Lung microvascular endothelial cell (primary cell): ENCODE data around the gene PIWIL1. TPM values are rescaled to one million over a fixed set of nuclear protein-coding genes. Genes with fewer than 3 reads are reported as not detected.

Experiments
- DNase-seq, 2 donors: peaks; one replicate each; pipeline versions ENCODE4 v3.0.0 to v3.0.0-alpha.2; 2010; ENCODE audit warnings: low read depth in 2 of 2
- total RNA-seq: library from RNA; depleted of rRNA; stranded (reverse); fragments of >200 nt; gene quantifications from 2 replicates; pipeline ENCODE4 v1.2.1, GENCODE V29; 2014

The PIWIL1 gene
- total RNA-seq, 1 donor from 2014 or later: not detected

- no peak for DNase-seq
Measured at GRCh38 chr12:130374083-130374482, 36.4 kb downstream of the PIWIL1 start.

- no peak for DNase-seq
Measured at GRCh38 chr12:130375296-130376287, 37.9 kb downstream of the PIWIL1 start.

GRCh38 chr12:130382818-130383217, 45.1 kb downstream of the PIWIL1 start:
- no peak for DNase-seq

- no peak for DNase-seq
Measured at GRCh38 chr12:130384234-130384633, 46.5 kb downstream of the PIWIL1 start.

GRCh38 chr12:130385193-130385592, 47.5 kb downstream of the PIWIL1 start:
- DNase-seq: no peak

GRCh38 chr12:130391186-130391585, 53.5 kb downstream of the PIWIL1 start:
- DNase-seq: no peak

GRCh38 chr12:130394906-130395305, 57.2 kb downstream of the PIWIL1 start:
- DNase-seq: no peak

- no peak for DNase-seq
Measured at GRCh38 chr12:130396667-130397066, 59.0 kb downstream of the PIWIL1 start.

- DNase-seq: no peak
Measured at GRCh38 chr12:130398100-130398848, 60.6 kb downstream of the PIWIL1 start.

GRCh38 chr12:130401703-130402102, 64.0 kb downstream of the PIWIL1 start:
- no peak for DNase-seq

- DNase-seq: no peak
Measured at GRCh38 chr12:130405332-130405731, 67.6 kb downstream of the PIWIL1 start.

- no peak for DNase-seq
Measured at GRCh38 chr12:130412384-130412783, 74.7 kb downstream of the PIWIL1 start.

- no peak for DNase-seq
Measured at GRCh38 chr12:130413909-130414308, 76.2 kb downstream of the PIWIL1 start.

GRCh38 chr12:130414381-130414780, 76.7 kb downstream of the PIWIL1 start:
- no peak for DNase-seq

GRCh38 chr12:130418251-130418650, 80.6 kb downstream of the PIWIL1 start:
- no peak for DNase-seq

GRCh38 chr12:130419116-130419515, 81.4 kb downstream of the PIWIL1 start:
- no peak for DNase-seq

- DNase-seq: no peak
Measured at GRCh38 chr12:130420071-130420470, 82.4 kb downstream of the PIWIL1 start.

GRCh38 chr12:130421896-130422295, 84.2 kb downstream of the PIWIL1 start:
- DNase-seq: no peak
